Midbrain (tissue), 1 donor: ENCODE data around the gene KREMEN1.
"Not testable (repeated sequence)": the region's sequence is repeated elsewhere in the genome, so short reads cannot be mapped to it uniquely, and the experiment has no call there.

ENCODE experiments used
- DNase-seq: peaks from one replicate; lab custom pipeline; 2025; lab: John Stamatoyannopoulos, UW

Gene KREMEN1

DNA sequence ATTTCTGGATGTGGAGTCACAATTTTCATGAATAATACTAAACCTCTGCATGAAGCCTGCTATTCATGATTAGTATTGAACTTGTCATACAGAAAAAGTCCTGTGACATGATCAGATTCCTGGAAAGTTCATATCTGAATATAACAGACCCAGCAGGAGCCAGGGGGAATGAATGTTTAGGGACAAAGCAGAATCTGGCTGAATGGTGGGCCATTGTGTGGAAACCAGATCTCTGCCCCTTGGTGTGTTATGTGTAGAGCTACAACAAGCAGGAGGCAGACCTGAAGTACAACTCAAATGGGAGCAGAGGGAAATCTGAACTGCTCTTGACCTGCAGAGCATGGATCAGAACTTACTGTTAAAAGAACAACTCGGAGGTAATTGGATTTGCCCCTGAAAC lies 30.3 kb downstream of the KREMEN1 start:
- no peak for DNase-seq

DNA sequence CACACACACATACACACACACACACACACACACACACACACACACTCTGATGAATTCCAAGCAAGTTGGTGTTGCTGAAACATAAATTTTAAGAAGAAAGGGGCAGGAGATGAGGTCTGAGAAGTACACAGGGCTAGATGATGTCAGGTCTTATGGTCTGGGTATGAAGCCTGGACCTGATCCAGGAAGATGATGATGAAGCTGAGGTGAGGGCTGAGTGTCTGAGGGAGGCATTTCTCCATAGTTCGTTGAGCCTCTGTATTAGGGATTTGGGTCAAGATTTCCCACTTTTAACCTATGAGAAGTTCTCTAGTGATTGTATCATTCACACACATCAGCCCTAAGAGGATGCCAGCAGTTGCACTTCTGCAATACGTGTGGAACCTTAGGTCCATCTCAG lies 32.6 kb downstream of the KREMEN1 start:
- DNase-seq, result no peak

DNA sequence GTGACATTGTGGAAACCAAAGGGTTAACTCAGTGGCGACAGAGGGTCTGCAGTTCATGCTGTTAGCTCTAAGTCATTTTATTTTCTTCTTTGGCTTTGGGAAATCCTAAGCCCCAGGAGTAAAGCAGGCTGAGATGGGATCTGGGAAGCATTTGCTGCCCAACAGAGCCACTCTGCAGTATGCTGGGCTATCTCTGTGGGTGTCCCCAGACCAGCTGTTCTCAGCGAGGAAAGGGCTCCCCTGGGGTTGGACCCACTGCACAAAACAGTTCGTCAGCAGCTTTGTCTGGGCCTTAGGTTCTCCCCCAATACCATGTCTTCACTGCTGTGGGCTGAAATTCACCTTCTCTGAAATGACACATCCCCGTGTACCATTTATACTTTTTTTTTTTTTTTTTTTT lies 34.0 kb downstream of the KREMEN1 start:
- no peak for DNase-seq

DNA sequence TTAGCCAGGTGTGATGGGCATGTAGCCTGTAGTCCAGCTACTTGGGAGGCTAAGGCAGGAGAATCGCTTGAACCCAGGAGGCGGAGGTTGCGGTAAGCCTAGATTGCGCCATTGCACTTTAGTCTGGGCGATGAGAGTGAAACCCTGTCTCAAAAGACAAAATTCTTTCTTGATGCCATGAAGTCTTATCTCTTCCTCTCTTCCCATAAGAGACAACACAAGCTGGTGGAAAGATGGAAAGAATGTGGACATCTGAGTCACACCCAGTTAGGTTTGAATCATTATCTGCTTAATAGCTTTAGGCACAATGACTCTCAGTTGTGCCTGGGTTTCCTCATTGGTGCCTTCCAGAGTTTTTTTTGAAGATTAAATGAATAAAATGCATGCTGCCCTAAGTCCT lies 35.3 kb downstream of the KREMEN1 start:
- no peak for DNase-seq

DNA sequence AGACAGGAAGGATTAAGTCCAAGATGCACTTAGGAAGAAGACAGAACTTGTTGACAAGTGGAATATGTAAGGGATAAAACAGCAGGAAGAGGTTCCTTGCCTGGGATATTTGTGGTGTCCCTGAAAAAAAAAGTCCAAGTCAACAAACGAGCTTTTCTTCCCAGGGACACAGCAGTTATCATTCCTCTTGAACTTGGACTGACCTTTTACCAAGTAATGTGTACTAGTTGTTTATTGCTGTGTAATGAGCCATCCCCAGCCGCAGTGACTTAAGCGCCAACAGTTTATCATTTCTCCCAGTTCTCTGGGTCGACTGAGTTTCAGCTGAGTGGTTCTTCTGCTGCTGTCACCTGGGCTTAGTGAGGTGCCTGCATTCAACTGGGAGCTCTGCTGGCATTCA lies 37.0 kb downstream of the KREMEN1 start:
- no peak for DNase-seq

DNA sequence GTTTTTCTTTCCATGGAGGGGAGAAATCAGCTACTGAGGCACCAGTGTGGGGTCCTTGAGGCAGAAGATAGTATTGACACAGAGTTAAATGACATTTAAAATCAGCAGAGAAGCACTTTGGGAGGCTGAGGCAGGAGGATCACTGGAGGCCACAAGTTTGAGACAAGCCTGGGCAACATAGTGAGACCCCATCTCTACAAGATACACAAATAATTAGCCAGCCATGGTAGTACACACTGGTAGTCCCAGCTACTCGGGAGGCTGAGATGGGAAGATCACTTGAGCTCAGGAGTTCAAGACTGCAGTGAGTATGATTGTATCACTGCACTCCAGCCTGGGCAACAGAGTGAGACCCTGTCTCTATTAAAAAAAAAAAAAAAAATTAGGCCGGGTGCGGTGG lies 38.1 kb downstream of the KREMEN1 start:
- no peak for DNase-seq

DNA sequence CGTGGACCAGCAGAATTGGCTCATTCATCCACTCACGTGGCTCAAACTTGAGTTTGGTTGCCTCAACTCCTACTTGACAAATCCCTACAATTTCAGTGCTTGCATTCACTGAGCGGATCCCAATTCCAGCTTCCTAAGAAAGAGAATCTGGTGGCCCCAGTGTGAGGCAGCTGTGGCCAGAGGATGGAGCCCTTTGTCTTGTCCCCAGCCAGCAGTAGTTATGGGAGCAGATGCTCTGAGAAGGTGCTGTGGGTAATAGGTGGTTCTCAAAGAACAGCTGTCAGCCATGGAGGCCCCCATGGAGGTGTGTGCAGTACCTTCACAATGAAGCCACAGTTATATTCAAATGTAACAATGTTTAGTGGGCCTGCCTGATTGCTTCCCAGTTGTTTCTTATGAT lies 39.3 kb downstream of the KREMEN1 start:
- peak; percentile 18 for DNase-seq

DNA sequence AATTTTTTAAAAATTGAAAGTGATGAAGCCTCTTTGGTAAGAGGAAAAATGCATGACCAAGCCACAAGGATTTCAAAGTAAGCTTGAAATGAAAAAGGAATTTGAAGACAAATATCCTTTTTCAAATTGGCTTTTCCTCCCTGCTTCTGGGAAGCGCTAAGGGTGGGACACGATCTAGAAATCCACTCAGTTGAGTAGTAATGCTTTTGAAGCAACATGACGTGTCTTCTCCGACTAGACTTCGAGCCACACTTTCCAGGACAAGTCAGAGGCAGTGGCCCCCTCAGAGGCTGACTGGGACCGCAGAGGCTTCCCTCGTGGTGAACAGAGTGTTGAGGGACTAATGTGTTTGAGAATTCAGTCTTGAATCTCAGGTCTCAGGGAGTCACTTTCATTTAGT lies 39.8 kb downstream of the KREMEN1 start:
- no peak for DNase-seq

DNA sequence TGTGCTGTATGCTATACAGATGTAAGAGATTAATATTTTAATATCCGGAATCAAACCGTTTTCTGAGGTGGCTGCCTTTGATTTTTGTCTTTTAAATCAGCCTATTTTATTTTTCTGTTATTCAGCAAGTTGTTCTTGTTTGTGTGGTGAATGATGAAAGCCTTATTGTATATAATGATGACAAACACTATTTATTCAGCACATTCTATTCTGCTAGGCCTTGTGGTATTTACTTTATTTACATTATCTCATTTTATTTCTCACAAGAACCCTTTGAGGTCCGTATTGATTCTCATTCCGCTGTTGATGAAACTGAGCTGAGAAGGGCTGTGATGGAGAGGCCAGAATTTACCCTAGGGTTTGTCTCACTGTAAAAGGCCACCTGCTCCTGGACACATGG lies 40.5 kb downstream of the KREMEN1 start:
- DNase-seq, result no peak

DNA sequence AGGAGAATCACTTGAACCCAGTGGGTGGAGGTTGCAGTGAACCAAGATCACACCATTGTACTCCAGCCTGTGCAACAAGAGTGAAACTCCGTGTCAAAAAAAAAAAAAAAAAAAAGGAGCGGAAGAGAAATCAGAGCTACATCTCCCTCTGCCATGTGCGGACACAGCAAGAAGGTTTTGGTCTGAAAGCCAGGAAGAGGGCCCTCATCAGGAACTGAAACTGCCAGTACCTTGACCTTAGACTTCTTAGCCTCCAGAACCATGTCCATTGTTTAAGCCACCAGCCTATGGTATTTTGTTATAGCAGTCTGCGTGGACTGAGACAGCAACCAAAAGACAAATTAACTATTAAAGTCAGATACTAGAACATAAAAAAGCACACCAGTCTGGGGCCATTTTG lies 41.6 kb downstream of the KREMEN1 start:
- DNase-seq, result no peak

DNA sequence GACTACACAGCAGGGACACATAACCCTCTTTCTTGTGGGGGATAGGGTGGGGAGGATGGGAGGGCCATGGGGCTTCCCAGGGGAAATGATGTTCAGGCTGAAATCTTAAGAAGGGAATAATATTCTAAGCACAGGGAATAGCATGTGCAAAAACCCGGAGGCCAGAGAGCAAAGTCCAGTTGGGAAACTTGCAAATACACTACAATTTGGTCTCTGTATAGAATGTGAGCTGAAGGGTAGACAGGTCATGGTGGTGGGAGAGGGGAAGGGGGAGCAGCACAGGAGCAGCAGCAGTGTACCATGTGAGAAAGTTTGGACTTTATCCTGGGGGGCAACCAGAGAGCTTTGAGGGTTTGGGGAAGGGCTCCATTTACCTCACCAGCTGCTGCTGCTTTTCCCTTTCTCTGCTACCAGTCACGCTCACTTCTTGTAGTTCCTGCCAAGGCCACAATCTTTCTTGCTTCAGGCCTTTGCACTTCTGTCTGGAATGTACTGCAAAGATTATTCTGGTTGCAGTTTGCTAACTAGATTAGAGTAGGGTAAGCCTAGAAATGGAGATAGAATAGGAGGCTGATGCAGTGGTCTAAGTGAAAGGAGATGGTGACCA lies 43.0 kb downstream of the KREMEN1 start:
- no peak for DNase-seq

DNA sequence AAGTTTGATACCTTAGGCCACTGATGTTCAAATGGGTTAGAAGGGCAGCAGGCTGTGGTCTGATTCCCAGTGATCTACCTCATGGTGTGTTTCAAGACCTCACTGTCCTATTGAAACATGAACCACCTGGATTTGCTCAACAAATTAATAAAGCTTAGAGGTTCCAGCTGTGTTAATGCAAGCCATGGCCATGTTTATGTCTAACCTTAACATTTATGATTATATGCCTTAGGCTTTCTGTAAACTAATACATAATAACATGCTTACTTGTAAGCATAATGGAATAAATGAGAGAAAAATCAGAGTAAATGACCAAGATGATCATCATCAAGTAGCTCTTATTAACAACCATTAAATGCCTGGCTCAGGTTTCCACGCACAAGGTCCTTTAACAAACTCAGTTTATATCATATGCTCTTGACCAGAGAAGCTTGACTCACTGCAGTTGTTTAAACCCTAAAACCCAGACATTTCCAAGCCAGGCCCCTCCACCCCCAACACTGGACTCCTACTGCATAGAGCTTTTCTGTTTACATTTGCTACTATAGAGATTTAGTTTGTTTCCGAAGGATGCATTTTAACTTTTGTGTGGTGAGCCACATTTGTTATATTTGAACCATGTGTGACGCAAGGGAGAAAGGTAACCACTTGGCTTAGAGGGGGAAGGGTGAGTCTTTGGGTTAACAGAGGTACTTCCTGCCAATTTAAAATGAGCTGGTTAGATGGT lies 43.7 kb downstream of the KREMEN1 start:
- no peak for DNase-seq

DNA sequence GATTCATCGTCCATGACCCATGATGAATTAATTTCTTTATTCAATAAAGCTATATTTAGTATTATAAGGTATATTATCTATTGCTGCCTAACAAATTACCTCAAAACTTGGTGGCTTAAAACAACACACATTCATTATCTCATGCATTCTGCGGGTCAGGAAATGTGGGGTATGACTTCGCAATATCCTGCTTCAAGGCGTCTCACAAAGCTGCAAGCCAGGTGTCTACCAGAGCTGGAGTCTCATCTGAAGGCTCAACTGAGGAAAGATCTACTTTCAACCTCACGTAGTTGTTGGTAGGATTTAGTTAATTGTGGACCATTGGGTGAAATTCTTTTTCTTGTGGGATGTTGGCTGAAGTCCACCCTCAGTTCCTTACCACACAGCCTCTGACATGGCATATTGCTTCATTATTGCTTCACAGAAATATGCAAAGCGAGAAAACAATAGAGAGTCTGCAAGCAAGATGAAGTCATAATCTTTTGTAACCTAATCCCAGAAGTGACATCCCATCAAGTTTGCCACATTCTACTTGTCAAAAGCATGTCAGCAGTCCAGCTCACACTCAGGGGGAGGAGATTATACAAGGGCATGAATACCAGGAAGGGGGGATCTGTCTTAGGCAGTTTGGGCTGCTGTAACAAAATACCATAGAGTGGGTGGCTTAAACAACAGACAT lies 45.1 kb downstream of the KREMEN1 start:
- DNase-seq, result no peak

DNA sequence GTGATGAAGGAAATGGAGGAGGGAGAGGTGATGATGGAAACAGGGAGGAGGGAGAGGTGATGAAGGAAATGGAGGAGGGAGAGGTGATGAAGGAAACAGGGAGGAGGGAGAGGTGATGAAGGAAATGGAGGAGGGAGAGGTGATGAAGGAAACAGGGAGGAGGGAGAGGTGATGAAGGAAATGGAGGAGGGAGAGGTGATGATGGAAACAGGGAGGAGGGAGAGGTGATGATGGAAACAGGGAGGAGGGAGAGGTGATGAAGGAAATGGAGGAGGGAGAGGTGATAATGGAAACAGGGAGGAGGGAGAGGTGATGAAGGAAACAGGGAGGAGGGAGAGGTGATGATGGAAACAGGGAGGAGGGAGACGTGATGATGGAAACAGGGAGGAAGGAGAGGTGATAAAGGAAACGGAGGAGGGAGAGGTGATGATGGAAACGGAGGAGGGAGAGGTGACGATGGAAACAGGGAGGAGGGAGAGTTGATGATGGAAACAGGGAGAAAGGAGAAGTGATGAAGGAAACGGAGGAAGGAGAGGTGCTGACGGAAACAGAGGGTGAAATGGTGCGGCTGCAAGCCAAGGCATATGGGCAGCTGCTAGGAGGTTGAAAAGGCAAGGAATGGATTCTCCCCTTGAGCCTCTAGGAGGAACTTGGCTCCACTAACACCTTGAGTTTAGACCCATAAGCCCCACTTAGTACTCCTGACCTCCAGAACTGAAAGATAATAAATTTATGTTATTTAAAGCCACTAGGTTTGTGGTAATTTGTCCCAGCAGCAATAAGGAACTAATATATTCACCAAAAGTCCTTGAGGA lies 47.5 kb downstream of the KREMEN1 start:
- DNase-seq, result not testable (repeated sequence)

DNA sequence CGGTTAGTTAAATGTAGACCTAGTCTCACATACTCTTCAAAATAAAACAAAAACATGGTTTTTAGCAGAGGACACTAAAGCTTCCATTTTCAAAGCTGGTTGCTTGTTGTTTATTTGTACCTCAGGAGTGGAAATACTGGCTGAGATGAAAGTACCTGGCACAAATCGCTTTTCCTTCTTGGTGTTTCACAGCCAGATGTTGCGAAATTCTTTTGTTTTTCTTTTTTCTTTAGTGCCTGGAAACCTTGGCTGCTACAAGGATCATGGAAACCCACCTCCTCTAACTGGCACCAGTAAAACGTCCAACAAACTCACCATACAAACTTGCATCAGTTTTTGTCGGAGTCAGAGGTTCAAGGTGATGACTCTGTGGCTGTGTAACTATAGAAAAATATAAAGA lies 48.3 kb downstream of the KREMEN1 start:
- peak; percentile 22 for DNase-seq

DNA sequence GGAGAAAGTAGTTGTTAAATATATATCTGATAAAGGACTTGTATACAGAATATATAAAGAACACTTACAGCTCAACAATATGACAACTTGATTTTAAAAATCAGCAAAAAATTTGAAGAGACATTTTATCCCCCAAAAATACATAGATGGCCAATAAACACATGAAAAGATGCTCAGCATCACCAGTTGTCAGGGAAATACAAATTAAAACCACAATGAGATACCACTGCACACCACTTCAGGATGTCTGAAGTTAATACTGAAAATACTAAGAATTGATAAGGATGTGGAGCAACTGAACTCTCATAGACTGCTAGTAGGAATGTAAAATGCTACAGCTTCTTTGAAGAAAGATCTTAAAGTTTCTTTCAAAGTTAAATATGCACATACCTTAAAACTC lies 49.2 kb downstream of the KREMEN1 start:
- DNase-seq, result no peak

DNA sequence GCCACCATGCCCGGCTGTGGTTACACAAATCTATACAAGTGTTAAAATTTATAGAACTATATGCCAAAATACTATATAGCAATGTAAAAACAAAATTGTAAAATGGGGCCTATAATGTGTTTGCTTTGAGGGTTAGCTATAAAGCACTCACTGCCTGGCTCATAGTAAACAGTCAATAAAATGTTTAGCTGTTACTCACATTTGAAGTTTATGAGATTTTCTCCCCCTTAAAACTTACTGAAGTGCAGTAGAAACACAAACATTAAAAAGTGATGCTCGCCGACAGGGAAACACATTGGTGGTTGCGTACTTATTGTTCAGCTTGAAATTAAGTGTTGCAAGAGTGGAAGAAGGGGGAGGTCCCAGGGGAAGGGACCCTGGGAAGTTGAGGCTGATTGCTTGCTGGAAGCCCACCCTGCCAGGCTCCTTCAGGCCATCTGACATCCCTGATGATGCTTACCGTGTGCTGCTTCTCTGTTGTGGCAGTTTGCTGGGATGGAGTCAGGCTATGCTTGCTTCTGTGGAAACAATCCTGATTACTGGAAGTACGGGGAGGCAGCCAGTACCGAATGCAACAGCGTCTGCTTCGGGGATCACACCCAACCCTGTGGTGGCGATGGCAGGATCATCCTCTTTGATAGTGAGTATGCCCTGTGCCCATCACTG lies 52.1 kb downstream of the KREMEN1 start:
- no peak for DNase-seq

DNA sequence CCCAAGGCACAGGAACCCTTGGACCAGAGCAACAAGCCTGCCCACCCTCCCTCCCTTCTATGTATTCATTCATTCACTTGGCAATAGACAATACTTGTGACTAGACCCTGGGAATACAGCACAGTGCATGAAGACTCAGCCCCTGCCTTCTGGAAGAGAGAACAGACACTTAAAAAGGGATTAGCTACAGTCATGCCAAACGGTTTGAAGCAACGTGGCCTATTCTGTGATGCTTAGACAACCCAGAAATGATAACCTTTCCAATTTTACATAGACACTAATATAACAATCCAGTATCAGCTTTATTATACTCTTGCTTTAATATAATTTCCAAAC lies 52.6 kb downstream of the KREMEN1 start:
- DNase-seq, result no peak

DNA sequence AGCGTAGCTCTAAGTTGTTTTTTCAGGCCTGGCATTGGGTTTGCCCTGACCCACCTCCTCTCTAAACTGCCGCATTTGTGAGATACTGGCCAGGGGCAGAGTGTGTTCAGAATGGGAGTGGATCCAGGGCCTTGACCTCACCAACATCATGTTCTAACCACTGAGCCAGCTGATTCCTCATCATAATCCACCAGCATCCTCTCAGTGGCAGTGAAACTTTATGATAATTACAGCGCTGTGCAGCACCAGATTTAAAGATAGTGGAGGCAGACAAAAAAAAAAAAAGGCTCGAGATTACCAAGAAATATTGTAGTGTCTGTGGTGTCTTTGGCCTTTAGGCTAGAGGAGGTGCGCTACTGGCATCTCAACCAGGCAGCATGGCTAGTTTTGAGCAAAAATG lies 53.0 kb downstream of the KREMEN1 start:
- DNase-seq, result no peak

DNA sequence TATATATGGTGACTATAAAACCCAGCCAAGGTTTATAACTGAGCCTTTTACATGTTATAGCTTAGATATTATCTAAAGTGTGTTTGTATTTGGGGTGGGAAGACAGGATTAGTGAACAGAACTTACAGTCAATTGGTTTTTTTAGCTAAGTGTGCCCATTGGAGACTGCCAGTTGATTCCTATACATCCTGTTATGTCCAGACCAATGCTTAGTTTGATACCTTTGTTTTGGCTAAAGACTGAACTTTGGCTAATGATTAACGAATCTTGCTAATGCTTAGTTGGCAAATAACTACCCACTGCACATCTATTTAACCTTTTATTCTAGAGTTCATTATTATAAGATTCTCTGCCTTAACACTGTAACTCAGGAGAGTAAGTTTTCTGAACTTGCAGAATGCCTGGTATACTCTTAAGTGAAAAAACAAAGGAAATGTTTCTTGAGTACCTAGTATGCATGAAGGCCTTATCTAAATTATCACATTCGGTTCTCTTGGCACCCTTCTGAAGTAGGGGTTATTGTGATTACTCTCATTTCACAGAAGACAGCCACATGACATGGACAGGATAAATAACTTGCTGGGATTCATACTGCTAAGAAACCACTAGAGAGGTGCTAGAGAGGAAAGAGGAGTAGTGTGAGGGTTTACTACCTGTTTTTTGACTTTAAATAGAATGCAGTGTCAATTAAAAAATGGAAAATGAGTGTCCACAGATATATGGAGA lies 54.0 kb downstream of the KREMEN1 start:
- DNase-seq, result no peak
